GM12878 (cell line): ENCODE measurements around the gene MARK4. TPM values are rescaled to one million over a fixed set of nuclear protein-coding genes. Genes with fewer than 3 reads are reported as not detected.

Source experiments
- ATAC-seq: fragments of 200-7000 bp; cut with Tn5 transposase; 3 replicates; pipeline ENCODE4 v1.9.1; 2020; ENCODE audit warnings: mild to moderate bottlenecking, moderate library complexity
- BruUV-seq: library from RNA; stranded (reverse); fragments of 400-500 nt; replicated peaks from 2 replicates; lab custom pipeline; 2021; lab: Mats Ljungman, UMichigan
- CTCF ChIA-PET: fragments of 300-600 bp; sonication (Branson Sonifier 250); formaldehyde crosslinking; extraction: SDS; loops from one replicate; lab custom pipeline; 2021; ENCODE audit warnings: inconsistent platforms; lab: Yijun Ruan, JAX
- POLR2A ChIA-PET: fragments of 350-600 bp; formaldehyde crosslinking; extraction: SDS; loops from one replicate; lab custom pipeline; 2021; ENCODE audit warnings: inconsistent platforms; lab: Charles Lee
- RAD21 ChIA-PET: fragments of 300-600 bp; sonication (Branson Sonifier 250); formaldehyde crosslinking; loops from one replicate; lab custom pipeline; 2023; ENCODE audit warnings: antibody characterized with exemption; ENCODE audit not compliant: unreplicated experiment; lab: Charles Lee
- SMC1A ChIA-PET: fragments of 300-600 bp; sonication (Branson Sonifier 250); formaldehyde crosslinking; loops from one replicate; lab custom pipeline; 2023; ENCODE audit not compliant: unreplicated experiment, uncharacterized antibody; lab: Charles Lee
- DNase-seq: peaks from one replicate; pipeline ENCODE4 v3.0.0-alpha.2; 2011; ENCODE audit warnings: low read depth, low spot score
- FAIRE-seq: peaks from 3 replicates; lab custom pipeline; 2011; peaks lifted over from hg19 to GRCh38; lab: Jason Lieb, UNC
- H2AFZ ChIP-seq: 2 replicates; pipeline ENCODE4 v1.6.0; 2011; ENCODE audit warnings: low read depth, low read length, control low read depth; ENCODE audit not compliant: control insufficient read depth
- H3K27ac ChIP-seq: 2 replicates; pipeline ENCODE4 v1.5.1; 2011; ENCODE audit warnings: control low read depth; ENCODE audit not compliant: control insufficient read depth, insufficient read depth
- H3K27me3 ChIP-seq, 2 experiments: replicated peaks in 1 of 2; 2 replicates each; pipeline versions ENCODE4 v1.6.0 to v1.6.1; 2011; ENCODE audit warnings: low read length in 1 of 2; ENCODE audit not compliant: control insufficient read depth in 2 of 2, insufficient read depth in 2 of 2
- H3K36me3 ChIP-seq, 2 experiments: 2 replicates each; pipeline ENCODE4 v1.5.1; 2011; ENCODE audit warnings: low read length in 1 of 2; ENCODE audit not compliant: control insufficient read depth in 2 of 2, insufficient read depth in 2 of 2
- H3K4me1 ChIP-seq: 2 replicates; pipeline ENCODE4 v1.6.1; 2011; ENCODE audit warnings: mild to moderate bottlenecking, low read length, moderate library complexity, mixed read lengths; ENCODE audit not compliant: control insufficient read depth, insufficient read depth
- H3K4me2 ChIP-seq: 2 replicates; pipeline ENCODE4 v1.6.0; 2011; ENCODE audit warnings: control low read depth; ENCODE audit not compliant: control insufficient read depth, insufficient read depth
- H3K4me3 ChIP-seq: fragments of 200-600 bp; sonication (generic); 2 replicates; pipeline ENCODE4 v1.5.1; 2016
- H3K79me2 ChIP-seq: 2 replicates; pipeline ENCODE4 v1.6.0; 2011; ENCODE audit warnings: low read length; ENCODE audit not compliant: control insufficient read depth, insufficient read depth
- H3K9ac ChIP-seq: 2 replicates; pipeline ENCODE4 v1.8.0; 2011; ENCODE audit warnings: low read length, control low read depth, mixed read lengths; ENCODE audit not compliant: control insufficient read depth, insufficient read depth
- H3K9me3 ChIP-seq: replicated peaks from 3 replicates; pipeline ENCODE4 v1.5.1; 2011; ENCODE audit warnings: mild to moderate bottlenecking, low read length; ENCODE audit not compliant: control insufficient read depth, insufficient read depth
- H4K20me1 ChIP-seq: 2 replicates; pipeline ENCODE4 v1.6.0; 2011; ENCODE audit not compliant: control insufficient read depth, insufficient read depth
- BCL11A ChIP-seq: IDR thresholded peaks from 2 replicates; pipeline ENCODE4 v1.6.1; 2011; ENCODE audit warnings: low read depth, low read length
- EGR1 ChIP-seq, 2 experiments: IDR thresholded peaks; 1 replicate in 1 of 2; 2 replicates in 1 of 2; pipeline ENCODE4 v1.6.1; 2011 to 2012; ENCODE audit warnings: low read depth in 2 of 2, low read length in 2 of 2, borderline replicate concordance in 1 of 2, mild to moderate bottlenecking in 1 of 2, moderate library complexity in 1 of 2
- FOXM1 ChIP-seq: IDR thresholded peaks from 2 replicates; pipeline ENCODE4 v1.6.1; 2012; ENCODE audit warnings: low read depth, mild to moderate bottlenecking, inconsistent platforms, low read length, moderate library complexity
- GABPA ChIP-seq: IDR thresholded peaks from 2 replicates; pipeline ENCODE4 v1.6.1; 2014; ENCODE audit warnings: antibody characterized with exemption, low read depth, mild to moderate bottlenecking, inconsistent platforms
- JUND ChIP-seq: IDR thresholded peaks from 2 replicates; pipeline ENCODE4 v1.6.1; 2012; ENCODE audit warnings: low read depth, mild to moderate bottlenecking, low read length, improper control_type of control experiment, moderate library complexity
- NR2C2 ChIP-seq: IDR thresholded peaks from 2 replicates; pipeline ENCODE4 v1.6.1; 2011; ENCODE audit warnings: borderline replicate concordance, low read depth; ENCODE audit not compliant: control insufficient read depth, insufficient read length
- RBBP5 ChIP-seq: fragments of 200-600 bp; sonication (generic); conservative IDR thresholded peaks from 2 replicates; pipeline ENCODE4 v1.6.1; 2016
- STAT1 ChIP-seq: fragments of 450-650 bp; conservative IDR thresholded peaks from 2 replicates; pipeline ENCODE4 v1.6.1; 2014; ENCODE audit warnings: antibody characterized with exemption, mild to moderate bottlenecking
- TAF1 ChIP-seq: IDR thresholded peaks from 2 replicates; pipeline ENCODE4 v1.6.1; 2011; ENCODE audit warnings: mild to moderate bottlenecking, low read depth, low read length, borderline replicate concordance
- WGBS: methylation state at CpG from one replicate; pipeline ENCODE4 v1.1.6; 2016; ENCODE audit warnings: low lambda C conversion rate; ENCODE audit not compliant: insufficient replicate concordance, insufficient coverage; ENCODE audit errors: missing lambda C conversion rate; 5-methylcytosine and 5-hydroxymethylcytosine counted together
- in situ Hi-C: fragments of 300-500 bp; cut with MboI; formaldehyde crosslinking; loops from 9 replicates; pipeline ENCODE4 v1.14.3; 2018; ENCODE audit warnings: mixed read lengths
- intact Hi-C: fragments of 100-400 bp; cut with micrococcal nuclease; formaldehyde crosslinking; loops from one replicate; pipeline ENCODE4 v1.14.2; 2022; ENCODE audit not compliant: unreplicated experiment
- polyA plus RNA-seq, 11 experiments: library from polyadenylated mRNA; depleted of rRNA in 4 of 11; unstranded in 6 of 11; stranded (reverse) in 5 of 11; fragments of >200 nt; fragmentation: Nextera tagmentation in 4 of 11; fragmentation: Illumina TruSeq in 1 of 11; extraction: Ambion mirVana in 4 of 11; extraction: Trizol in 1 of 11; gene quantifications; 1 replicate in 1 of 11; 2 replicates in 10 of 11; pipeline versions ENCODE4 v1.2.1 to v1.2.3, GENCODE V29; 2011 to 2016; ENCODE audit warnings: inconsistent platforms in 2 of 11, missing spikeins in 2 of 11, low read depth in 1 of 11
- total RNA-seq, 4 experiments: library from RNA; depleted of rRNA in 3 of 4; stranded (reverse); fragments of >200 nt in 3 of 4; fragmentation: Illumina TruSeq in 1 of 4; extraction: Trizol in 1 of 4; gene quantifications; 2 replicates each; pipeline versions ENCODE4 v1.2.1 to v1.2.3, GENCODE V29; 2013 to 2021
- TF ChIP-seq, protein P1 (sequence below): fragments of 450-650 bp; formaldehyde crosslinking; IDR thresholded peaks from 2 replicates; pipeline ENCODE4 v1.4.0; 2020; ENCODE audit warnings: mild to moderate bottlenecking, moderate library complexity
- TF ChIP-seq, protein P2 (sequence below): fragments of 150-350 bp; IDR thresholded peaks from 2 replicates; pipeline ENCODE4 v1.6.1; 2014; ENCODE audit warnings: mild to moderate bottlenecking, low read depth, low read length
- TF ChIP-seq, protein P3 (sequence below): fragments of 450-650 bp; conservative IDR thresholded peaks from 2 replicates; pipeline ENCODE4 v1.6.1; 2017; ENCODE audit warnings: mild to moderate bottlenecking, moderate library complexity
- TF ChIP-seq, protein P4 (sequence below): fragments of 450-650 bp; formaldehyde crosslinking; IDR thresholded peaks from 2 replicates; pipeline ENCODE4 v1.5.0; 2022; ENCODE audit warnings: mild to moderate bottlenecking, missing genetic modification characterization

The MARK4 gene
- total and polyA plus RNA-seq, 10 of the 15 experiments (the other 5 are each of a cell fraction or from before 2014, with no cell fraction given): 0.66 to 24.3 (median 5.1) TPM

DNA sequence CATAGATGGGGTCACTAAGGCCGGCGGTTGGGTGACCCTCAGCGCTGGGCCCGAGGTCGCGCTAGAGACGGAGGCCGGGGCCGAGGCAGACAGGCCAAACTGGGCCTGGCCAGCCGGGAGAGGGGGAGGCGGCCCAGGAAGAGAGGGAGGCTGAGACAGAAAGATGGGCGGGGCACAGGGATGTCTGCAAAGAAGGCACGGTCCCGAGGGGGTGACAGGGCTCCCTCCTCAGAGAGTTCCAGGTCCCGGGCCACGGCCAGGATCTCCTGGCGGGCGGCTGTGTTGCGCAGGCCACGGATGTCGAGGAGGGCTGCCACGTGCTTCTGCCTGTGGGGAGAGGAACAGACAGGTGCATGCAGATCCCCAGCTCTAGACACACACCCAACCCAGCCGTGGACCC is 38.0 kb upstream of the MARK4 start:
- Histone ChIP-seq H3K9ac (no peak overlapping the region), H3K4me1 (no peaks in the 10 kb centered on the region), H3K9me3 (no peaks in the 10 kb centered on the region), H3K27me3 (peaks cover 2 to 3% of the 10 kb centered on the region in 2 experiments), H2AFZ (no peak overlapping the region), H3K4me3 (no peak overlapping the region), H3K36me3 (no peaks in the 10 kb centered on the region), H3K4me2 (no peak overlapping the region), H3K27ac (no peak overlapping the region), H3K79me2 (no peaks in the 10 kb centered on the region), H4K20me1 (no peaks in the 10 kb centered on the region)
- RAD21 ChIA-PET: no interaction called here
- no peak for ATAC-seq
- intact Hi-C loops: no loop called here
- no TSS peak for BruUV-seq
- WGBS: 44% methylated on average over 23 of the region's 23 CpGs
- POLR2A ChIA-PET: interaction anchor here (0.7 kb wide), 1 partner anchor 25 kb away, joined by 4 read pairs; no protein-coding TSS in a partner anchor
- DNase-seq: no peak
- CTCF ChIA-PET: interaction anchor here (0.6 kb wide), 1 partner anchor 266 kb away, joined by 3 read pairs; no protein-coding TSS in a partner anchor
- FAIRE-seq: no peak
- SMC1A ChIA-PET: no interaction called here
- in situ Hi-C loops: no loop called here
- TF ChIP-seq BCL11A (no peak), FOXM1 (no peak), NR2C2 (no peak), STAT1 (no peak), EGR1 (IDR thresholded peaks at IDR 0.05; ENCODE audit: borderline replicate concordance in 1 of 2, low read depth in 2 of 2, low read length in 2 of 2) (no peak), TAF1 (no peak), JUND (no peak), RBBP5 (no peak), GABPA (no peak)
- TF ChIP-seq, protein P1, sequence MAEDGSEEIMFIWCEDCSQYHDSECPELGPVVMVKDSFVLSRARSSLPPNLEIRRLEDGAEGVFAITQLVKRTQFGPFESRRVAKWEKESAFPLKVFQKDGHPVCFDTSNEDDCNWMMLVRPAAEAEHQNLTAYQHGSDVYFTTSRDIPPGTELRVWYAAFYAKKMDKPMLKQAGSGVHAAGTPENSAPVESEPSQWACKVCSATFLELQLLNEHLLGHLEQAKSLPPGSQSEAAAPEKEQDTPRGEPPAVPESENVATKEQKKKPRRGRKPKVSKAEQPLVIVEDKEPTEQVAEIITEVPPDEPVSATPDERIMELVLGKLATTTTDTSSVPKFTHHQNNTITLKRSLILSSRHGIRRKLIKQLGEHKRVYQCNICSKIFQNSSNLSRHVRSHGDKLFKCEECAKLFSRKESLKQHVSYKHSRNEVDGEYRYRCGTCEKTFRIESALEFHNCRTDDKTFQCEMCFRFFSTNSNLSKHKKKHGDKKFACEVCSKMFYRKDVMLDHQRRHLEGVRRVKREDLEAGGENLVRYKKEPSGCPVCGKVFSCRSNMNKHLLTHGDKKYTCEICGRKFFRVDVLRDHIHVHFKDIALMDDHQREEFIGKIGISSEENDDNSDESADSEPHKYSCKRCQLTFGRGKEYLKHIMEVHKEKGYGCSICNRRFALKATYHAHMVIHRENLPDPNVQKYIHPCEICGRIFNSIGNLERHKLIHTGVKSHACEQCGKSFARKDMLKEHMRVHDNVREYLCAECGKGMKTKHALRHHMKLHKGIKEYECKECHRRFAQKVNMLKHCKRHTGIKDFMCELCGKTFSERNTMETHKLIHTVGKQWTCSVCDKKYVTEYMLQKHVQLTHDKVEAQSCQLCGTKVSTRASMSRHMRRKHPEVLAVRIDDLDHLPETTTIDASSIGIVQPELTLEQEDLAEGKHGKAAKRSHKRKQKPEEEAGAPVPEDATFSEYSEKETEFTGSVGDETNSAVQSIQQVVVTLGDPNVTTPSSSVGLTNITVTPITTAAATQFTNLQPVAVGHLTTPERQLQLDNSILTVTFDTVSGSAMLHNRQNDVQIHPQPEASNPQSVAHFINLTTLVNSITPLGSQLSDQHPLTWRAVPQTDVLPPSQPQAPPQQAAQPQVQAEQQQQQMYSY (CRISPR knock-in tag): no peak
- TF ChIP-seq, protein P2, sequence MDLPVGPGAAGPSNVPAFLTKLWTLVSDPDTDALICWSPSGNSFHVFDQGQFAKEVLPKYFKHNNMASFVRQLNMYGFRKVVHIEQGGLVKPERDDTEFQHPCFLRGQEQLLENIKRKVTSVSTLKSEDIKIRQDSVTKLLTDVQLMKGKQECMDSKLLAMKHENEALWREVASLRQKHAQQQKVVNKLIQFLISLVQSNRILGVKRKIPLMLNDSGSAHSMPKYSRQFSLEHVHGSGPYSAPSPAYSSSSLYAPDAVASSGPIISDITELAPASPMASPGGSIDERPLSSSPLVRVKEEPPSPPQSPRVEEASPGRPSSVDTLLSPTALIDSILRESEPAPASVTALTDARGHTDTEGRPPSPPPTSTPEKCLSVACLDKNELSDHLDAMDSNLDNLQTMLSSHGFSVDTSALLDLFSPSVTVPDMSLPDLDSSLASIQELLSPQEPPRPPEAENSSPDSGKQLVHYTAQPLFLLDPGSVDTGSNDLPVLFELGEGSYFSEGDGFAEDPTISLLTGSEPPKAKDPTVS: no peak
- TF ChIP-seq, protein P3, sequence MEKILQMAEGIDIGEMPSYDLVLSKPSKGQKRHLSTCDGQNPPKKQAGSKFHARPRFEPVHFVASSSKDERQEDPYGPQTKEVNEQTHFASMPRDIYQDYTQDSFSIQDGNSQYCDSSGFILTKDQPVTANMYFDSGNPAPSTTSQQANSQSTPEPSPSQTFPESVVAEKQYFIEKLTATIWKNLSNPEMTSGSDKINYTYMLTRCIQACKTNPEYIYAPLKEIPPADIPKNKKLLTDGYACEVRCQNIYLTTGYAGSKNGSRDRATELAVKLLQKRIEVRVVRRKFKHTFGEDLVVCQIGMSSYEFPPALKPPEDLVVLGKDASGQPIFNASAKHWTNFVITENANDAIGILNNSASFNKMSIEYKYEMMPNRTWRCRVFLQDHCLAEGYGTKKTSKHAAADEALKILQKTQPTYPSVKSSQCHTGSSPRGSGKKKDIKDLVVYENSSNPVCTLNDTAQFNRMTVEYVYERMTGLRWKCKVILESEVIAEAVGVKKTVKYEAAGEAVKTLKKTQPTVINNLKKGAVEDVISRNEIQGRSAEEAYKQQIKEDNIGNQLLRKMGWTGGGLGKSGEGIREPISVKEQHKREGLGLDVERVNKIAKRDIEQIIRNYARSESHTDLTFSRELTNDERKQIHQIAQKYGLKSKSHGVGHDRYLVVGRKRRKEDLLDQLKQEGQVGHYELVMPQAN: no peak
- TF ChIP-seq, protein P4, sequence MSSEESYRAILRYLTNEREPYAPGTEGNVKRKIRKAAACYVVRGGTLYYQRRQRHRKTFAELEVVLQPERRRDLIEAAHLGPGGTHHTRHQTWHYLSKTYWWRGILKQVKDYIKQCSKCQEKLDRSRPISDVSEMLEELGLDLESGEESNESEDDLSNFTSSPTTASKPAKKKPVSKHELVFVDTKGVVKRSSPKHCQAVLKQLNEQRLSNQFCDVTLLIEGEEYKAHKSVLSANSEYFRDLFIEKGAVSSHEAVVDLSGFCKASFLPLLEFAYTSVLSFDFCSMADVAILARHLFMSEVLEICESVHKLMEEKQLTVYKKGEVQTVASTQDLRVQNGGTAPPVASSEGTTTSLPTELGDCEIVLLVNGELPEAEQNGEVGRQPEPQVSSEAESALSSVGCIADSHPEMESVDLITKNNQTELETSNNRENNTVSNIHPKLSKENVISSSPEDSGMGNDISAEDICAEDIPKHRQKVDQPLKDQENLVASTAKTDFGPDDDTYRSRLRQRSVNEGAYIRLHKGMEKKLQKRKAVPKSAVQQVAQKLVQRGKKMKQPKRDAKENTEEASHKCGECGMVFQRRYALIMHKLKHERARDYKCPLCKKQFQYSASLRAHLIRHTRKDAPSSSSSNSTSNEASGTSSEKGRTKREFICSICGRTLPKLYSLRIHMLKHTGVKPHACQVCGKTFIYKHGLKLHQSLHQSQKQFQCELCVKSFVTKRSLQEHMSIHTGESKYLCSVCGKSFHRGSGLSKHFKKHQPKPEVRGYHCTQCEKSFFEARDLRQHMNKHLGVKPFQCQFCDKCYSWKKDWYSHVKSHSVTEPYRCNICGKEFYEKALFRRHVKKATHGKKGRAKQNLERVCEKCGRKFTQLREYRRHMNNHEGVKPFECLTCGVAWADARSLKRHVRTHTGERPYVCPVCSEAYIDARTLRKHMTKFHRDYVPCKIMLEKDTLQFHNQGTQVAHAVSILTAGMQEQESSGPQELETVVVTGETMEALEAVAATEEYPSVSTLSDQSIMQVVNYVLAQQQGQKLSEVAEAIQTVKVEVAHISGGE (CRISPR knock-in tag): no peak
